ENCODE data around the gene RAB40C. TPM values are rescaled to one million over a fixed set of nuclear protein-coding genes. Genes with fewer than 3 reads are reported as not detected.

The RAB40C gene
- polyA plus RNA-seq, 1 donor (not counting 4 experiments of a cell fraction or from before 2014, with no cell fraction given) = 4.0 TPM

DNA sequence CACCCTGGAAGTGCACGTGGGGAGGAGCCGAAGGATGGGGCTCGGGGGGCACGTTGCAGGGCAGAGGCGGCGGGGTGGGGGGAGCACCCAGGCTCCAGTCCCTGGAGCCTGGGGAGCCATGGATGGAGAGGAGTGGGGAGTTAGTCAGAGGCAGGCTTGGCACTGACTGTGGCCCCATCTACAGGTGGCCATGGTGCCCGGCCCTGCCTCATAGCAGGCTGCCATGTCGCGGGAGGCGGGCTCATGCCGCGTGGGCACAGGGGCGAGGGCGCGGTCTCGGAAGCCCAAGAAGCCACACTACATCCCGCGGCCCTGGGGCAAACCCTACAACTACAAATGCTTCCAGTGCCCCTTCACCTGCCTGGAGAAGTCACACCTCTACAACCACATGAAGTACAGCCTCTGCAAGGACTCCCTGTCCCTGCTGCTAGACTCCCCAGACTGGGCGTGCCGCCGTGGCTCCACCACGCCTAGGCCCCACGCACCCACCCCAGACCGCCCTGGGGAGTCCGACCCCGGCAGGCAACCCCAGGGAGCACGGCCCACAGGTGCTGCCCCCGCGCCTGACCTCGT is 26.7 kb upstream of the RAB40C start:
- peaks cover 43% of the 10 kb centered on the region for H3K27me3 ChIP-seq (ENCODE audit: control insufficient read depth, extremely low read depth, insufficient read depth, low read length)

DNA sequence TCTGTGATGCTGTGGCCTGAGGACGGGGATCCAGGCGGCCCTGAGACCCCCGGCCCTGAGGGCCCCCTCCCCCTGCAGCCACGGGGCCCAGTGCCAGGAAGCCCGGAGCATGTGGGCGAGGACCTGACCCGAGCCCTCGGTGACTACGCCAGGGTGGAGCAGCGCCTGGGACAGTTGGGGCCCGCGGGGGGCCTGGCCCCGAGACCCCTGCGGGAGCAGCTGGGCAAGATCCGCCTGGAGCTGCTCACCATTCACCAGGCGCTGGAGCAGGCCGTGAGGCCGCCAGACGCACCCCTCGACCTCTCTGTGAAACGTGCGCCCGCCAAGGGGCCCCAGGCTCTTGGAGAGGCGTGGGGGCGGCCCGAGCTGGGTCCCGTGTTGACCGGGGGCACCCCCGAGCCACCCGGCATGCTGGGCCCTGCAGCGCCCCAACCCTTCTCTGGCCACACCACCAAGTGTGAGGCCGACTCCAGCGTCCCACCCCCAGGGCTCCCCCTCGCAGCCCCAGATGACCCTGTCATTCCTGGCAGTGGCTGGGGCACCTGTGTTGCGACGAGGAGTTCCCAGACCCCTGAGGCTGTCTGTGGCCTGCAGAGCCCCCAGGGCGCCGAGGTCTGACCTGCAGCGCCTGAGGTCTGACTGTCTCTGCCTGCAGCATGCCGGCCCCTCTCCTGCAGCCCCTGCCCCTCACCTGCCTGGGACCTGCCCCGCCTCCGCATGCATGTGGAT is 25.0 kb upstream of the RAB40C start:
- Histone ChIP-seq H3K9ac (ENCODE audit: control insufficient read depth, extremely low read depth, insufficient read depth, low read length) (no peak overlapping the region), H3K27me3 (ENCODE audit: control insufficient read depth, extremely low read depth, insufficient read depth, low read length) (peaks cover 26% of the 10 kb centered on the region), H3K4me1 (ENCODE audit: control insufficient read depth, extremely low read depth, insufficient read depth, low read length) (peaks cover 19% of the 10 kb centered on the region), H3K79me2 (ENCODE audit: control insufficient read depth, insufficient read depth, low read length) (no peaks in the 10 kb centered on the region), H3K27ac (ENCODE audit: control insufficient read depth, insufficient read depth, low read length) (no peak overlapping the region), H3K9me3 (ENCODE audit: control insufficient read depth, low read depth, low read length) (no peaks in the 10 kb centered on the region), H4K20me1 (ENCODE audit: control insufficient read depth, extremely low read depth, insufficient read depth, low read length) (no peaks in the 10 kb centered on the region), H2AFZ (ENCODE audit: control insufficient read depth, low read length) (no peak overlapping the region), H3K9me1 (ENCODE audit: control insufficient read depth, extremely low read depth, insufficient read depth, low read length) (no peaks in the 10 kb centered on the region), H3K4me3 (ENCODE audit: control insufficient read depth in 2 of 3, extremely low read depth in 1 of 3, insufficient read depth in 2 of 3, low read depth in 1 of 3, low read length in 3 of 3) (no peak overlapping the region), H3K4me2 (ENCODE audit: control insufficient read depth, extremely low read depth, insufficient read depth, low read depth, low read length) (no peak overlapping the region), H3K36me3 (ENCODE audit: control insufficient read depth in 2 of 2, extremely low read depth in 1 of 2, insufficient read depth in 2 of 2, low read length in 2 of 2) (no peaks in the 10 kb centered on the region)
- dilution Hi-C loops (cut with MboI; ENCODE audit: extremely low pct_ligation_motif_present, low sequenced_read_pairs) = no loop called here
- TF ChIP-seq, protein P1, sequence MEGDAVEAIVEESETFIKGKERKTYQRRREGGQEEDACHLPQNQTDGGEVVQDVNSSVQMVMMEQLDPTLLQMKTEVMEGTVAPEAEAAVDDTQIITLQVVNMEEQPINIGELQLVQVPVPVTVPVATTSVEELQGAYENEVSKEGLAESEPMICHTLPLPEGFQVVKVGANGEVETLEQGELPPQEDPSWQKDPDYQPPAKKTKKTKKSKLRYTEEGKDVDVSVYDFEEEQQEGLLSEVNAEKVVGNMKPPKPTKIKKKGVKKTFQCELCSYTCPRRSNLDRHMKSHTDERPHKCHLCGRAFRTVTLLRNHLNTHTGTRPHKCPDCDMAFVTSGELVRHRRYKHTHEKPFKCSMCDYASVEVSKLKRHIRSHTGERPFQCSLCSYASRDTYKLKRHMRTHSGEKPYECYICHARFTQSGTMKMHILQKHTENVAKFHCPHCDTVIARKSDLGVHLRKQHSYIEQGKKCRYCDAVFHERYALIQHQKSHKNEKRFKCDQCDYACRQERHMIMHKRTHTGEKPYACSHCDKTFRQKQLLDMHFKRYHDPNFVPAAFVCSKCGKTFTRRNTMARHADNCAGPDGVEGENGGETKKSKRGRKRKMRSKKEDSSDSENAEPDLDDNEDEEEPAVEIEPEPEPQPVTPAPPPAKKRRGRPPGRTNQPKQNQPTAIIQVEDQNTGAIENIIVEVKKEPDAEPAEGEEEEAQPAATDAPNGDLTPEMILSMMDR (optimal IDR thresholded peaks at IDR 0.05 in 1 of 3, IDR thresholded peaks at IDR 0.05 in 1 of 3, conservative IDR thresholded peaks at IDR 0.05 in 1 of 3; ENCODE audit: extremely low read depth in 1 of 3, insufficient read depth in 2 of 3, low read length in 3 of 3) = no peak
- TF ChIP-seq EZH2 (IDR thresholded peaks at IDR 0.05; ENCODE audit: low read length) = no peak
- DNase-seq (ENCODE audit: low read depth, low spot score) (no peak), FAIRE-seq (no peak)

More for the DNA sequence above, 26.7 kb upstream of the RAB40C start:
- FAIRE-seq (no peak), DNase-seq (ENCODE audit: low read depth, low spot score) (no peak)
- no peaks in the 10 kb centered on the region for H4K20me1 ChIP-seq (ENCODE audit: control insufficient read depth, extremely low read depth, insufficient read depth, low read length)
- no peak overlapping the region for H3K9ac ChIP-seq (ENCODE audit: control insufficient read depth, extremely low read depth, insufficient read depth, low read length)
- no peaks in the 10 kb centered on the region for H3K9me1 ChIP-seq (ENCODE audit: control insufficient read depth, extremely low read depth, insufficient read depth, low read length)
- H3K4me3 ChIP-seq (ENCODE audit: control insufficient read depth in 2 of 3, extremely low read depth in 1 of 3, insufficient read depth in 2 of 3, low read depth in 1 of 3, low read length in 3 of 3) = no peak overlapping the region
- dilution Hi-C loops (cut with MboI; ENCODE audit: extremely low pct_ligation_motif_present, low sequenced_read_pairs) = no loop called here
- peaks cover 9% of the 10 kb centered on the region for H3K4me1 ChIP-seq (ENCODE audit: control insufficient read depth, extremely low read depth, insufficient read depth, low read length)
- no peaks in the 10 kb centered on the region for H3K9me3 ChIP-seq (ENCODE audit: control insufficient read depth, low read depth, low read length)
- H3K79me2 ChIP-seq (ENCODE audit: control insufficient read depth, insufficient read depth, low read length) = no peaks in the 10 kb centered on the region
- H3K4me2 ChIP-seq (ENCODE audit: control insufficient read depth, extremely low read depth, insufficient read depth, low read depth, low read length) = no peak overlapping the region
- no peaks in the 10 kb centered on the region for H3K36me3 ChIP-seq (ENCODE audit: control insufficient read depth in 2 of 2, extremely low read depth in 1 of 2, insufficient read depth in 2 of 2, low read length in 2 of 2)
- TF ChIP-seq, protein P1 (optimal IDR thresholded peaks at IDR 0.05 in 1 of 3, IDR thresholded peaks at IDR 0.05 in 1 of 3, conservative IDR thresholded peaks at IDR 0.05 in 1 of 3; ENCODE audit: extremely low read depth in 1 of 3, insufficient read depth in 2 of 3, low read length in 3 of 3) = no peak
- no peak for TF ChIP-seq EZH2 (IDR thresholded peaks at IDR 0.05; ENCODE audit: low read length)
- no peak overlapping the region for H3K27ac ChIP-seq (ENCODE audit: control insufficient read depth, insufficient read depth, low read length)
- H2AFZ ChIP-seq (ENCODE audit: control insufficient read depth, low read length) = no peak overlapping the region

All from keratinocyte (primary cell).